Measurements from ENCODE around the gene LZTR1. TPM values are rescaled to one million over a fixed set of nuclear protein-coding genes. Genes with fewer than 3 reads are reported as not detected.
A peak's percentile ranks its signal among the peaks of the same experiment; 100 is the strongest.

LZTR1 gene
- total RNA-seq, 1 donor from 2014 or later: 72.8 TPM

- TF ChIP-seq CTCF (IDR thresholded peaks at IDR 0.05): no peak
- intact Hi-C loops (cut with DNase I): no loop called here
- no peaks in the 10 kb centered on the region for H3K36me3 ChIP-seq
- H3K27ac ChIP-seq: no peak overlapping the region
- no peaks in the 10 kb centered on the region for H3K9me3 ChIP-seq
- DNase-seq (ENCODE audit: low spot score in 2 of 2): peak; percentile 26 to 80
- peak overlapping the region in 1 of 2 donors; percentile 27 for H3K4me3 ChIP-seq
- no peaks in the 10 kb centered on the region for H3K27me3 ChIP-seq
- peaks cover 11 to 23% of the 10 kb centered on the region in 2 donors for H3K4me1 ChIP-seq
These were observed 2.8 kb upstream of the LZTR1 start for GRCh38 chr22:20979243-20979809.

- Histone ChIP-seq H3K9me3 (no peaks in the 10 kb centered on the region), H3K4me3 (peak overlapping the region in 1 of 2 donors; percentile 27), H3K4me1 (peaks cover 11 to 23% of the 10 kb centered on the region in 2 donors), H3K36me3 (no peaks in the 10 kb centered on the region), H3K27me3 (no peaks in the 10 kb centered on the region), H3K27ac (no peak overlapping the region)
- no peak for TF ChIP-seq CTCF (IDR thresholded peaks at IDR 0.05)
- no peak for DNase-seq (ENCODE audit: low spot score in 2 of 2)
- intact Hi-C loops (cut with DNase I): loop anchor here (5.0 to 10.0 kb wide), 2 partner anchors 37 to 665 kb away; partner anchors contain the start of genes P2RX6 and SDF2L1
These were observed 2.1 kb upstream of the LZTR1 start for GRCh38 chr22:20979940-20980453.

GRCh38 chr22:20980523-20980922 lies 1.6 kb upstream of the LZTR1 start:
- no peak for DNase-seq (ENCODE audit: low spot score in 2 of 2)
- Histone ChIP-seq H3K27ac (no peak overlapping the region), H3K27me3 (no peaks in the 10 kb centered on the region)

GRCh38 chr22:20980938-20981722 lies 967 bp upstream of the LZTR1 start:
- Histone ChIP-seq H3K36me3 (peaks cover 7 to 8% of the 10 kb centered on the region in 2 donors), H3K27ac (peak overlapping the region; percentile 73 to 85), H3K4me1 (peaks cover 11 to 23% of the 10 kb centered on the region in 2 donors), H3K9me3 (no peaks in the 10 kb centered on the region), H3K27me3 (no peaks in the 10 kb centered on the region), H3K4me3 (peak overlapping the region; percentile 74 to 90)
- intact Hi-C loops (cut with DNase I): loop anchor here (1.0 to 10.0 kb wide), 3 partner anchors 36 to 664 kb away; partner anchors contain the start of genes CRKL, P2RX6 and SDF2L1
- no peak for TF ChIP-seq CTCF (IDR thresholded peaks at IDR 0.05)
- DNase-seq (ENCODE audit: low spot score in 2 of 2): no peak

More at GRCh38 chr22:20980523-20980922, 1.6 kb upstream of the LZTR1 start:
- Histone ChIP-seq H3K9me3 (no peaks in the 10 kb centered on the region), H3K36me3 (peaks cover 2 to 3% of the 10 kb centered on the region in 2 donors), H3K4me3 (no peak overlapping the region), H3K4me1 (peaks cover 11 to 23% of the 10 kb centered on the region in 2 donors)
- no peak for TF ChIP-seq CTCF (IDR thresholded peaks at IDR 0.05)
- intact Hi-C loops (cut with DNase I): loop anchor here (5.0 to 10.0 kb wide), 2 partner anchors 37 to 664 kb away; partner anchors contain the start of genes P2RX6 and SDF2L1

- no peak for TF ChIP-seq CTCF (IDR thresholded peaks at IDR 0.05)
- H3K27me3 ChIP-seq: no peaks in the 10 kb centered on the region
- H3K4me1 ChIP-seq: peaks cover 11 to 23% of the 10 kb centered on the region in 2 donors
- H3K36me3 ChIP-seq: peaks cover 12 to 20% of the 10 kb centered on the region in 2 donors
- no peak for DNase-seq (ENCODE audit: low spot score in 2 of 2)
- H3K9me3 ChIP-seq: no peaks in the 10 kb centered on the region
- H3K4me3 ChIP-seq: peak overlapping the region; percentile 74 to 90
- H3K27ac ChIP-seq: peak overlapping the region; percentile 73 to 85
- intact Hi-C loops (cut with DNase I): loop anchor here (1.0 to 10.0 kb wide), 4 partner anchors 20 to 662 kb away; partner anchors contain the start of genes P2RX6, PI4KA, SDF2L1 and SNAP29
These were observed 426 bp downstream of the LZTR1 start for GRCh38 chr22:20982563-20982882.

Data from ascending aorta (tissue), 2 donors.